Endothelial cell of umbilical vein (primary cell): ENCODE data around the gene BPIFB3. TPM values are rescaled to one million over a fixed set of nuclear protein-coding genes. Genes with fewer than 3 reads are reported as not detected.
"Not testable (repeated sequence)": the region's sequence is repeated elsewhere in the genome, so short reads cannot be mapped to it uniquely, and the experiment has no call there.

Source experiments
- BruUV-seq: library from RNA; stranded (reverse); fragments of 400-500 nt; replicated peaks from 2 replicates; lab custom pipeline; 2021; lab: Mats Ljungman, UMichigan
- CTCF ChIA-PET: fragments of 300-600, 350-600 bp; sonication (Branson Sonifier 250); formaldehyde crosslinking; loops from one replicate; lab custom pipeline; 2021; ENCODE audit warnings: antibody characterized with exemption, inconsistent platforms; lab: Charles Lee
- POLR2A ChIA-PET: fragments of 300-600, 350-600 bp; sonication (Branson Sonifier 250); formaldehyde crosslinking; loops from one replicate; lab custom pipeline; 2021; ENCODE audit warnings: antibody characterized with exemption, inconsistent platforms; lab: Charles Lee
- DNase-seq: peaks from one replicate; pipeline ENCODE4 v3.0.0-alpha.2; 2011; ENCODE audit warnings: low read depth, low spot score
- FAIRE-seq: peaks from 2 replicates; lab custom pipeline; 2011; peaks lifted over from hg19 to GRCh38; lab: Jason Lieb, UNC
- H2AFZ ChIP-seq: 2 replicates; pipeline ENCODE4 v1.6.0; 2012; ENCODE audit warnings: low read depth, low read length, control low read depth, inconsistent platforms
- H3K27ac ChIP-seq: 2 replicates; pipeline ENCODE4 v1.5.1; 2011; ENCODE audit warnings: low read depth, mild to moderate bottlenecking, control low read depth, low read length, moderate library complexity; ENCODE audit not compliant: insufficient read depth
- H3K27me3 ChIP-seq, 2 experiments: 2 replicates each; pipeline versions ENCODE4 v1.6.0 to v1.6.1; 2011; ENCODE audit warnings: low read length in 2 of 2, mixed read lengths in 1 of 2; ENCODE audit not compliant: control insufficient read depth in 2 of 2, insufficient read depth in 2 of 2
- H3K36me3 ChIP-seq, 2 experiments: 2 replicates in 1 of 2; 3 replicates in 1 of 2; pipeline ENCODE4 v1.5.1; 2011; ENCODE audit warnings: low read length in 2 of 2, mild to moderate bottlenecking in 1 of 2, moderate library complexity in 1 of 2; ENCODE audit not compliant: control insufficient read depth in 2 of 2, insufficient read depth in 2 of 2; ENCODE audit errors: extremely low read depth in 1 of 2
- H3K4me1 ChIP-seq: 3 replicates; pipeline ENCODE4 v1.5.1; 2011; ENCODE audit warnings: mild to moderate bottlenecking, low read length; ENCODE audit not compliant: control insufficient read depth, insufficient read depth; ENCODE audit errors: extremely low read depth
- H3K4me2 ChIP-seq: 2 replicates; pipeline ENCODE4 v1.6.1; 2011; ENCODE audit warnings: low read length, control low read depth, mixed read lengths; ENCODE audit not compliant: insufficient read depth
- H3K4me3 ChIP-seq, 3 experiments: fragments of 200-600 bp in 1 of 3; sonication (generic), shearing (Covaris generic) in 1 of 3; replicated peaks in 1 of 3; 2 replicates each; pipeline ENCODE4 v1.5.1; 2011 to 2016; ENCODE audit warnings: control low read depth in 3 of 3, low read length in 3 of 3, mild to moderate bottlenecking in 2 of 3, inconsistent platforms in 1 of 3, low read depth in 1 of 3, moderate library complexity in 1 of 3; ENCODE audit not compliant: insufficient read depth in 1 of 3
- H3K79me2 ChIP-seq: 2 replicates; pipeline ENCODE4 v1.6.0; 2012; ENCODE audit warnings: low read length, inconsistent platforms; ENCODE audit not compliant: control insufficient read depth, insufficient read depth
- H3K9ac ChIP-seq: replicated peaks from 2 replicates; pipeline ENCODE3; 2011; ENCODE audit warnings: low read length, control low read depth; ENCODE audit not compliant: insufficient read depth; ENCODE audit errors: extremely low read depth
- H3K9me1 ChIP-seq: replicated peaks from 3 replicates; pipeline ENCODE4 v1.6.0; 2011; ENCODE audit warnings: mild to moderate bottlenecking, low read length; ENCODE audit not compliant: control insufficient read depth, insufficient read depth; ENCODE audit errors: extremely low read depth
- H3K9me3 ChIP-seq: replicated peaks from 2 replicates; pipeline ENCODE4 v1.5.1; 2012; ENCODE audit warnings: low read length, inconsistent platforms; ENCODE audit not compliant: control insufficient read depth, insufficient read depth
- H4K20me1 ChIP-seq: replicated peaks from 2 replicates; pipeline ENCODE3; 2011; ENCODE audit warnings: mild to moderate bottlenecking, low read length; ENCODE audit not compliant: control insufficient read depth, insufficient read depth; ENCODE audit errors: extremely low read depth
- CTCF ChIP-seq, 2 donors: IDR thresholded peaks; 1 replicate in 1 of 2; 2 replicates in 1 of 2; pipeline ENCODE4 v1.5.1; 2011; ENCODE audit warnings: low read length in 2 of 2, mild to moderate bottlenecking in 2 of 2, moderate library complexity in 2 of 2, control low read depth in 1 of 2, inconsistent platforms in 1 of 2, low read depth in 1 of 2; ENCODE audit not compliant: insufficient read depth in 1 of 2; ENCODE audit errors: extremely low read depth in 1 of 2
- MAX ChIP-seq: IDR thresholded peaks from 2 replicates; pipeline ENCODE4 v1.6.1; 2011; ENCODE audit not compliant: insufficient read depth, insufficient read length
- MYC ChIP-seq: IDR thresholded peaks from one replicate; pipeline ENCODE4 v1.6.1; 2011; ENCODE audit warnings: mild to moderate bottlenecking, low read depth, low read length
- dilution Hi-C: fragments of 300-500 bp; cut with MboI; formaldehyde crosslinking; loops from one replicate; pipeline ENCODE4 v1.15.0; 2019; ENCODE audit warnings: low sequenced_read_pairs; ENCODE audit not compliant: extremely low pct_ligation_motif_present
- intact Hi-C: fragments of 100-400 bp; cut with micrococcal nuclease; formaldehyde crosslinking; loops from one replicate; pipeline ENCODE4 v1.10.0; 2022
- polyA plus RNA-seq, 4 experiments: library from polyadenylated mRNA; depleted of rRNA in 3 of 4; stranded (reverse) in 3 of 4; unstranded in 1 of 4; fragments of >200 nt; gene quantifications; 2 replicates each; pipeline versions ENCODE4 v1.2.1 to v1.2.3, GENCODE V29; 2011 to 2012; ENCODE audit warnings: missing spikeins in 1 of 4
- total RNA-seq: library from RNA; stranded (reverse); gene quantifications from 2 replicates; pipeline ENCODE4 v1.2.3, GENCODE V29; 2021

The BPIFB3 gene
- total and polyA plus RNA-seq, 2 donors (not counting 3 experiments of a cell fraction or from before 2014, with no cell fraction given), result not detected

- Histone ChIP-seq H3K27ac (no peak overlapping the region), H3K36me3 (no peaks in the 10 kb centered on the region), H2AFZ (no peak overlapping the region), H3K9ac (no peak overlapping the region), H3K4me2 (no peak overlapping the region), H3K79me2 (no peaks in the 10 kb centered on the region), H3K4me1 (no peaks in the 10 kb centered on the region), H4K20me1 (no peaks in the 10 kb centered on the region), H3K9me3 (no peaks in the 10 kb centered on the region), H3K27me3 (no peaks in the 10 kb centered on the region), H3K4me3 (no peak overlapping the region), H3K9me1 (no peaks in the 10 kb centered on the region)
- CTCF ChIA-PET, result no interaction called here
- FAIRE-seq, result no peak
- BruUV-seq, result no TSS peak
- POLR2A ChIA-PET, result no interaction called here
- DNase-seq, result no peak
- TF ChIP-seq MAX, result no peak
- no peak for TF ChIP-seq MYC
- TF ChIP-seq CTCF (IDR thresholded peaks at IDR 0.05; ENCODE audit: extremely low read depth in 1 of 2, insufficient read depth in 1 of 2, low read depth in 1 of 2, low read length in 2 of 2), result no peak
- dilution Hi-C loops (no loop called here), intact Hi-C loops (no loop called here)
Observed at GRCh38 chr20:33120934-33121333, 67.2 kb downstream of the BPIFB3 start.

GRCh38 chr20:33122297-33122696, 68.6 kb downstream of the BPIFB3 start:
- H3K36me3 ChIP-seq, FAIRE-seq, H3K79me2 ChIP-seq, H3K9me1 ChIP-seq, intact Hi-C loops, H3K4me2 ChIP-seq, dilution Hi-C loops, H2AFZ ChIP-seq, H4K20me1 ChIP-seq, BruUV-seq, H3K9me3 ChIP-seq, H3K27ac ChIP-seq, CTCF ChIA-PET, H3K4me1 ChIP-seq, H3K4me3 ChIP-seq, H3K9ac ChIP-seq, DNase-seq, POLR2A ChIA-PET, H3K27me3 ChIP-seq: not testable (repeated sequence)

Other genes starting within 250 kb of the BPIFB3 start
- 143 and 150 TPM in 2 replicates for gene MAPRE1, start 233.9 kb upstream of the BPIFB3 start, total RNA-seq
- 46.4 and 71.6 TPM in 2 replicates for gene MAPRE1, start 233.9 kb upstream of the BPIFB3 start, polyA plus RNA-seq
- gene EFCAB8, start 195.0 kb upstream of the BPIFB3 start, total RNA-seq, result 0.31 and 0.60 TPM in 2 replicates
- 0.01 and 0.08 TPM in 2 replicates for gene EFCAB8, start 195.0 kb upstream of the BPIFB3 start, polyA plus RNA-seq
- gene SUN5, start 49.5 kb upstream of the BPIFB3 start, total RNA-seq, result not detected in 2 replicates
- not detected in 2 replicates for gene SUN5, start 49.5 kb upstream of the BPIFB3 start, polyA plus RNA-seq
- not detected in 2 replicates for gene BPIFB2, start 46.2 kb upstream of the BPIFB3 start, total RNA-seq
- not detected in 2 replicates for gene BPIFB2, start 46.2 kb upstream of the BPIFB3 start, polyA plus RNA-seq
- gene BPIFB6, start 22.3 kb upstream of the BPIFB3 start, total RNA-seq, result not detected in 2 replicates
- gene BPIFB6, start 22.3 kb upstream of the BPIFB3 start, polyA plus RNA-seq, result not detected in 2 replicates
- not detected in 2 replicates for gene BPIFB4, start 25.7 kb downstream of the BPIFB3 start, total RNA-seq
- not detected in 2 replicates for gene BPIFB4, start 25.7 kb downstream of the BPIFB3 start, polyA plus RNA-seq
- gene BPIFA2, start 114.3 kb downstream of the BPIFB3 start, total RNA-seq, result not detected in 2 replicates
- not detected in 2 replicates for gene BPIFA2, start 114.3 kb downstream of the BPIFB3 start, polyA plus RNA-seq
- gene BPIFA3, start 163.4 kb downstream of the BPIFB3 start, total RNA-seq, result not detected in 2 replicates
- not detected in 2 replicates for gene BPIFA3, start 163.4 kb downstream of the BPIFB3 start, polyA plus RNA-seq
- gene BPIFA1, start 182.1 kb downstream of the BPIFB3 start, total RNA-seq, result not detected in 2 replicates
- gene BPIFA1, start 182.1 kb downstream of the BPIFB3 start, polyA plus RNA-seq, result not detected in 2 replicates
- not detected in 2 replicates for gene BPIFB1, start 229.3 kb downstream of the BPIFB3 start, total RNA-seq
- not detected in 2 replicates for gene BPIFB1, start 229.3 kb downstream of the BPIFB3 start, polyA plus RNA-seq